ENCODE data around the gene RAB26. TPM values are rescaled to one million over a fixed set of nuclear protein-coding genes. Genes with fewer than 3 reads are reported as not detected.

Gene RAB26
- total and polyA plus RNA-seq, 12 donors: 0.26 to 6.4 (median 1.6) TPM

DNA sequence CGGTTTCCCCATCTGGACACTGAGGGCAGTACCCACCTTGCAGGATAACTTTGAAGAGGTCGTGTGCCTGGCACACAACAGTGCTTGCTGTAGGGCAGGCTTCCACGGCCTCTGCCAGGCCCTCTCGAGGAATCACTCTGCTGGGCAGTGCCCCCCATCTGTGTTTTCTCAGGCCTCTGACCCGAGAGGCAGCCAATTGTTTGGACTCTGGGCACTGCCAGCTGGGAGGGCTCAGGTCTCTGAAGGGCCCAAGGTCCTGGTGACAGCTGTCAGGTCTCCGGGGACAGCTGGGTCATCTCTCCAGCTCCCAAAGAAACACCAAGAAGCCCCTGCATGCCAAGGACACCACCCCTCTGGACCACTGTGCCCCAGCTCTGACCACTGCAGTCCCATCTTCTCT, 1.0 kb upstream of the RAB26 start:
- H3K4me3 ChIP-seq: peak overlapping the region in 3 of 10 donors; percentile 49 to 64 (median 57)
- peak overlapping the region in 9 of 10 donors; percentile 13 to 91 (median 84) for H3K27ac ChIP-seq
- intact Hi-C loops (cut with DNase I): loop anchor here in 2 of 10 donors (10.0 kb wide), 2 partner anchors 63 to 143 kb away; partner anchors contain the start of gene ZNF598 (in 1 of the 2)

DNA sequence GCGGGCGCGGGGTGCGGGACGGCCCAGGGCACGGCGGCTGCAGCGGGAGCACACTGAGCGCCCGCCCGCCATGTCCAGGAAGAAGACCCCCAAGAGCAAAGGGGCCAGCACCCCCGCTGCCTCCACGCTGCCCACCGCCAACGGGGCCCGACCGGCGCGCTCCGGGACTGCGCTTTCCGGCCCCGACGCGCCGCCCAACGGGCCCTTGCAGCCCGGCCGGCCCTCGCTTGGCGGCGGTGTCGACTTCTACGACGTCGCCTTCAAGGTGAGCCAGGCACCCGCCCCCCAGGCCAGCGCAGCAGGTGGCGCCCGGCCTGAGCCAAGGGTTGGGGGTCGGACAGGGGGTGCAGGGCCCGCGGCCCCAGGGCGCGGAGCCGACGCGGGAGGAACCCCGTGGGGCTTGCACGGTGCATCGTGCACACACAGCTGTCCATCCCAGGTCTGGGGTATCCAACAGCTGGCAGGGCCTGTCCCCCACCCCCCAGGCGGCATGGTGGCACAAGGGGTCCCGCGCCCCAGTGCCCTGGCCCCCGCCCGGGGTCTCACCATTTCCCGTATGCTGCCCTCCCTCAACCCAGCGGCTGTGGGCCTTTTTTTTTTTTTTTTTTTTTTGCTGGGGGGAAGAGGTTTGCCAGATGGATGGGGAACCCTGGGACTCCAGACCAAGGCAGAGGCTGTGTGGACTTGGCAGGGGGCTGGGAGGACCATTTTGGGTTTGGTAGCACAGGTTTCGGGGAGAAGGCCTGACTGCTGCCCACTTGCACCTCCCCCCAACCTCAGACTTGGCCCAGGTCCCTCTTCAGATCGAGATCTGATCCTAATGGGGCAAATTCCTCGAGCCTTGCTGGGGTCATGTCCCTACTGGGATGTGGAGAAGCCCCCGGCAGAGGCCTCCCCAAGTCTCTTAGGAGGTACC, 547 bp downstream of the RAB26 start:
- peak overlapping the region; percentile 29 to 64 (median 53) for H3K4me3 ChIP-seq
- H3K27ac ChIP-seq: peak overlapping the region in 3 of 10 donors; percentile 16 to 84 (median 47)
- peaks cover 0 to 22% (median 2%) of the 10 kb centered on the region in 9 donors for H3K36me3 ChIP-seq
- WGBS, 2 donors: 4 to 5% methylated on average over 51 to 61 of the region's 62 CpGs
- ATAC-seq: no peak
- H3K27me3 ChIP-seq: peaks cover 0 to 14% (median 0%) of the 10 kb centered on the region in 7 donors
- intact Hi-C loops (cut with DNase I): loop anchor here in 2 of 10 donors (10.0 kb wide), 2 partner anchors 64 to 144 kb away; partner anchors contain the start of gene ZNF598 (in 1 of the 2)
- no peak for DNase-seq
- H3K9me3 ChIP-seq: no peaks in the 10 kb centered on the region
- TF ChIP-seq, protein P1, sequence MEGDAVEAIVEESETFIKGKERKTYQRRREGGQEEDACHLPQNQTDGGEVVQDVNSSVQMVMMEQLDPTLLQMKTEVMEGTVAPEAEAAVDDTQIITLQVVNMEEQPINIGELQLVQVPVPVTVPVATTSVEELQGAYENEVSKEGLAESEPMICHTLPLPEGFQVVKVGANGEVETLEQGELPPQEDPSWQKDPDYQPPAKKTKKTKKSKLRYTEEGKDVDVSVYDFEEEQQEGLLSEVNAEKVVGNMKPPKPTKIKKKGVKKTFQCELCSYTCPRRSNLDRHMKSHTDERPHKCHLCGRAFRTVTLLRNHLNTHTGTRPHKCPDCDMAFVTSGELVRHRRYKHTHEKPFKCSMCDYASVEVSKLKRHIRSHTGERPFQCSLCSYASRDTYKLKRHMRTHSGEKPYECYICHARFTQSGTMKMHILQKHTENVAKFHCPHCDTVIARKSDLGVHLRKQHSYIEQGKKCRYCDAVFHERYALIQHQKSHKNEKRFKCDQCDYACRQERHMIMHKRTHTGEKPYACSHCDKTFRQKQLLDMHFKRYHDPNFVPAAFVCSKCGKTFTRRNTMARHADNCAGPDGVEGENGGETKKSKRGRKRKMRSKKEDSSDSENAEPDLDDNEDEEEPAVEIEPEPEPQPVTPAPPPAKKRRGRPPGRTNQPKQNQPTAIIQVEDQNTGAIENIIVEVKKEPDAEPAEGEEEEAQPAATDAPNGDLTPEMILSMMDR (IDR thresholded peaks at IDR 0.05): no peak
- peaks cover 29 to 66% (median 60%) of the 10 kb centered on the region in 9 donors for H3K4me1 ChIP-seq

More for the DNA sequence above, 1.0 kb upstream of the RAB26 start:
- DNase-seq (no peak), ATAC-seq (peak in 3 of 8 donors; percentile 0 to 11 (median 6))
- peaks cover 0 to 14% (median 0%) of the 10 kb centered on the region in 7 donors for H3K27me3 ChIP-seq
- peaks cover 13 to 50% (median 44%) of the 10 kb centered on the region in 9 donors for H3K4me1 ChIP-seq
- no peaks in the 10 kb centered on the region for H3K9me3 ChIP-seq
- TF ChIP-seq, protein P1 (IDR thresholded peaks at IDR 0.05): no peak
- WGBS, 2 donors: 57 to 60% methylated on average over 6 of the region's 6 CpGs
- H3K36me3 ChIP-seq: peaks cover 0 to 12% (median 2%) of the 10 kb centered on the region in 9 donors

- H3K27me3 ChIP-seq: peaks cover 0 to 14% (median 0%) of the 10 kb centered on the region in 7 donors
- no peak overlapping the region for H3K4me3 ChIP-seq
- no peak for DNase-seq
- no peak for ATAC-seq
- intact Hi-C loops (cut with DNase I): loop anchor here in 5 of 10 donors (5.0 to 10.0 kb wide), 5 partner anchors 65 to 355 kb away; partner anchors contain the start of genes ECI1 (in 1 of the 5) and ZNF598 (in 1 of the 5)
- H3K9me3 ChIP-seq: no peaks in the 10 kb centered on the region
- peaks cover 35 to 75% (median 68%) of the 10 kb centered on the region in 9 donors for H3K4me1 ChIP-seq
- peaks cover 0 to 23% (median 2%) of the 10 kb centered on the region in 9 donors for H3K36me3 ChIP-seq
- no peak overlapping the region for H3K27ac ChIP-seq
- WGBS, 2 donors: 66 to 71% methylated on average over 24 of the region's 24 CpGs
- TF ChIP-seq, protein P1 (IDR thresholded peaks at IDR 0.05): no peak
These were observed 1.4 kb downstream of the RAB26 start for GRCh38 chr16:2149630-2150417.

Data from heart right ventricle (tissue), 16 donors.